Astrocyte of the spinal cord (primary cell): ENCODE measurements around the gene ZNF804B.

Source experiments
- DNase-seq: peaks from one replicate; pipeline ENCODE4 v3.0.0; 2011; ENCODE audit warnings: low read depth, low spot score
- H3K4me3 ChIP-seq: 2 replicates; pipeline ENCODE4 v1.5.1; 2011; ENCODE audit warnings: low read depth, mild to moderate bottlenecking, low read length, moderate library complexity
- CTCF ChIP-seq: IDR thresholded peaks from 2 replicates; pipeline ENCODE4 v1.5.1; 2012; ENCODE audit warnings: low read depth, mild to moderate bottlenecking, low read length, inconsistent platforms
- in situ Hi-C: cut with HindIII; loops from 2 replicates; pipeline ENCODE4 v1.10.0; 2017; ENCODE audit warnings: low sequenced_read_pairs

Gene ZNF804B

DNA sequence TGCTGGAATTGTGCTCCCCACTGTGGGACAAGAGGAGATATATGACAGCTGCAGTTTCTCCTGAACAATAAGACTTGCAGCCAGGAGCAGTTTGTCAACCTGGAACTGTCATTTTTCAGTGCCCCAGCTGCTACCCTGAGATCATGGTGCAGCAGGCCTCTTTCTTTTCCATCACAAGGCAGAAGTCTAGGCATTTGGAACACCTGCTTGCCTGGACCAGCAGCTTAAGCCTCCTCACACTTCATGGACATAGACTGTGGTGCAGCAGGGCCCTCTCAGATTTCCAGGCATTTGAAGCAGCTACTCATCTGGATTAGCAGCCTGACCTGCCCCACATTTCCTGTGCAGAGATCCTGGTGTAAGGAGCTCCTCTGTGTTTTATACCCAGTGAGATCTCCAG, 486.7 kb downstream of the ZNF804B start:
- no peak for TF ChIP-seq CTCF
- in situ Hi-C loops, result no loop called here
- no peak for DNase-seq
- H3K4me3 ChIP-seq, result no peak overlapping the region

- no peak for TF ChIP-seq CTCF
- H3K4me3 ChIP-seq, result no peak overlapping the region
- no peak for DNase-seq
- in situ Hi-C loops, result no loop called here
Observed at GRCh38 chr7:89247207-89247606, 487.7 kb downstream of the ZNF804B start.

DNA sequence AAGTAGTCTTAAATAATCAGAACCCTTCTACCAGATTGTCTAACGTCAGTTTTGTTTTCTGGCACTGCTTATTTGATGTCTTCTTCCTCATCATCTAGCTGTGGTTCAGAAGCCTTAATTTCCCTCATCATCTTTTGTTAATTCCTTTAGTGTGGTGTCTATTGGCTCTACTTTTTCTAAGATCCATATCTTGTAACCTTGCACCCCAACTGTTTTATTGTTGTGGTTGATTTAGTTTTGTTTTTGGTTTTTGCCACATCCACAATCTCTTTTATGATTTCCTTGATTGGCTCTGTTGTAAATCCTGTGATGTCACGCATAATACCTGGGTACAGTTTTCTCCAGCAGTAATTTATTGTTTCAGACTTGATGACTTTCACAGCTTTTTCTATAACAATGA, 499.6 kb downstream of the ZNF804B start:
- DNase-seq, result no peak
- no peak for TF ChIP-seq CTCF
- no peak overlapping the region for H3K4me3 ChIP-seq
- in situ Hi-C loops, result no loop called here

- in situ Hi-C loops, result no loop called here
- no peak for TF ChIP-seq CTCF
- DNase-seq, result no peak
Observed at GRCh38 chr7:89264126-89264525, 504.6 kb downstream of the ZNF804B start.

GRCh38 chr7:89265631-89266030, 506.1 kb downstream of the ZNF804B start:
- in situ Hi-C loops, result no loop called here

More at GRCh38 chr7:89264126-89264525, 504.6 kb downstream of the ZNF804B start:
- H3K4me3 ChIP-seq, result no peak overlapping the region

DNA sequence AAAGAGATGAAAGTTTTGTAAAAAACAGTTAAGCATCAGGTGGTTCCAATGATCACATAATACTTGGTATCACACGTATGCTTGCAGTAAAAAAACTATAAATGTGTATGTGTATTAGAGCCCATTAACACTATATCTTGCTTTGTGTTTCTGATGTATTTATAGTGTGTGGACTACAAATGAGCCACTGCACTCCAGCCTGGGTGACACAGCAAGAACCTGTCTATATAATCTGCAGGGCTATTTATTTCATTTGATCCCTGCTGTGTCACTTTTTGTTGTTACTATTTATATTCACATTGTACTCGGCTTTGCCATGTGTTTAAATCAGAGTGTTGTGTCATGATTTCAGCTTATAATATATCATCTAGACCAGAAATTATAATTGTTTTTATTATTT, 523.8 kb downstream of the ZNF804B start:
- DNase-seq, result no peak
- no peak overlapping the region for H3K4me3 ChIP-seq
- no peak for TF ChIP-seq CTCF
- in situ Hi-C loops, result no loop called here

More at GRCh38 chr7:89265631-89266030, 506.1 kb downstream of the ZNF804B start:
- H3K4me3 ChIP-seq, result no peak overlapping the region
- DNase-seq, result no peak
- TF ChIP-seq CTCF, result no peak

- no peak for TF ChIP-seq CTCF
- in situ Hi-C loops, result no loop called here
- DNase-seq, result no peak
- no peak overlapping the region for H3K4me3 ChIP-seq
Observed at GRCh38 chr7:89308535-89308934, 549.0 kb downstream of the ZNF804B start.
